HepG2 (cell line): ENCODE results near the gene TULP4. TPM values are rescaled to one million over a fixed set of nuclear protein-coding genes. Genes with fewer than 3 reads are reported as not detected.
A peak's percentile ranks its signal among the peaks of the same experiment; 100 is the strongest.

Experiments used
- ATAC-seq: fragments of 200-7000 bp; cut with Tn5 transposase; 3 replicates; pipeline ENCODE4 v1.9.1; 2020; ENCODE audit warnings: mild to moderate bottlenecking, moderate library complexity
- BruUV-seq: library from RNA; stranded (reverse); fragments of 400-500 nt; replicated peaks from 2 replicates; lab custom pipeline; 2021; lab: Mats Ljungman, UMichigan
- CTCF ChIA-PET: fragments of 300-600 bp; formaldehyde crosslinking; extraction: SDS; loops from one replicate; lab custom pipeline; 2021; ENCODE audit warnings: low total read pairs, inconsistent platforms, low intra/inter-chr PET ratio; lab: Yijun Ruan, JAX
- POLR2A ChIA-PET: fragments of 350-600 bp; sonication (Branson Sonifier 250); formaldehyde crosslinking; loops from one replicate; lab custom pipeline; 2020; ENCODE audit warnings: antibody characterized with exemption, inconsistent platforms; lab: Yijun Ruan, JAX
- DNase-seq: peaks from one replicate; pipeline ENCODE4 v3.0.0-alpha.2; 2015; ENCODE audit warnings: low spot score
- FAIRE-seq: peaks from 3 replicates; lab custom pipeline; 2011; peaks lifted over from hg19 to GRCh38; lab: Jason Lieb, UNC
- H2AFZ ChIP-seq: one replicate; pipeline ENCODE4 v1.6.1; 2011; ENCODE audit warnings: low read length, inconsistent platforms
- H3K27ac ChIP-seq: fragments of 300-600 bp; 3 replicates; pipeline ENCODE4 v1.8.0; 2011; ENCODE audit warnings: mixed run types, mild to moderate bottlenecking, mixed read lengths, low read length, inconsistent platforms; ENCODE audit not compliant: insufficient read depth; ENCODE audit errors: extremely low read length
- H3K27me3 ChIP-seq, 2 experiments: fragments of 200-600 bp in 1 of 2; 2 replicates in 1 of 2; 3 replicates in 1 of 2; pipeline versions ENCODE4 v1.6.0 to v1.8.0; 2011; ENCODE audit warnings: low read length in 2 of 2, mild to moderate bottlenecking in 2 of 2, moderate library complexity in 2 of 2, inconsistent platforms in 1 of 2; ENCODE audit not compliant: insufficient read depth in 2 of 2, control insufficient read depth in 1 of 2
- H3K36me3 ChIP-seq, 2 experiments: fragments of 200-600 bp in 1 of 2; replicated peaks in 1 of 2; 2 replicates in 1 of 2; 3 replicates in 1 of 2; pipeline versions ENCODE4 v1.5.1 to v1.8.0; 2011; ENCODE audit warnings: low read length in 2 of 2, inconsistent platforms in 1 of 2; ENCODE audit not compliant: insufficient read depth in 2 of 2, control insufficient read depth in 1 of 2
- H3K4me1 ChIP-seq: 2 replicates; pipeline ENCODE4 v1.5.1; 2012; ENCODE audit warnings: low read length, inconsistent platforms; ENCODE audit not compliant: insufficient read depth
- H3K4me2 ChIP-seq: 2 replicates; pipeline ENCODE4 v1.6.0; 2011; ENCODE audit warnings: low read depth, low read length, inconsistent platforms
- H3K4me3 ChIP-seq, 3 experiments: fragments of 200-600 bp in 1 of 3; sonication (generic), shearing (Covaris generic) in 1 of 3; replicated peaks in 1 of 3; 2 replicates each; pipeline ENCODE4 v1.5.1; 2011 to 2016; ENCODE audit warnings: low read length in 3 of 3, inconsistent platforms in 2 of 3, low read depth in 2 of 3, mild to moderate bottlenecking in 2 of 3, control low read depth in 1 of 3, mixed read lengths in 1 of 3; ENCODE audit not compliant: insufficient read depth in 1 of 3
- H3K79me2 ChIP-seq: one replicate; pipeline ENCODE4 v1.6.1; 2011; ENCODE audit warnings: low read length, inconsistent platforms; ENCODE audit not compliant: insufficient read depth
- H3K9ac ChIP-seq: 2 replicates; pipeline ENCODE4 v1.6.0; 2011; ENCODE audit warnings: mild to moderate bottlenecking, low read depth, low read length, inconsistent platforms; ENCODE audit not compliant: insufficient read depth
- H3K9me3 ChIP-seq: 2 replicates; pipeline ENCODE4 v1.5.1; 2012; ENCODE audit warnings: mild to moderate bottlenecking, low read length
- H4K20me1 ChIP-seq: 2 replicates; pipeline ENCODE4 v1.6.0; 2011; ENCODE audit warnings: inconsistent platforms, mild to moderate bottlenecking, low read length, moderate library complexity; ENCODE audit not compliant: insufficient read depth
- AHR ChIP-seq: IDR thresholded peaks from 2 replicates; pipeline ENCODE4 v1.6.1; 2018; ENCODE audit warnings: missing genetic modification reagents, missing compliant biosample characterization
- FOXA1 ChIP-seq, 2 experiments: fragments of 450-650 bp in 1 of 2; sonication (generic) in 1 of 2; formaldehyde crosslinking in 1 of 2; IDR thresholded peaks; 2 replicates each; pipeline versions ENCODE4 v1.4.0 to v1.6.1; 2016 to 2020; ENCODE audit warnings: missing genetic modification reagents in 1 of 2
- HNRNPH1 ChIP-seq: fragments of 200-400 bp; formaldehyde crosslinking; optimal IDR thresholded peaks from 2 replicates; pipeline ENCODE3; 2017; ENCODE audit warnings: mild to moderate bottlenecking, low read depth, low read length
- NKX3-1 ChIP-seq: sonication (generic); formaldehyde crosslinking; IDR thresholded peaks from 2 replicates; pipeline ENCODE4 v1.5.0; 2020; ENCODE audit warnings: missing genetic modification reagents
- NR3C1 ChIP-seq: sonication (generic); formaldehyde crosslinking; IDR thresholded peaks from 2 replicates; pipeline ENCODE4 v1.4.0; 2020; ENCODE audit warnings: missing genetic modification reagents
- PAX8 ChIP-seq: sonication (generic); formaldehyde crosslinking; IDR thresholded peaks from 2 replicates; pipeline ENCODE4 v1.8.0; 2022; ENCODE audit warnings: mild to moderate bottlenecking, missing genetic modification reagents, borderline replicate concordance
- SOX13 ChIP-seq, 3 experiments: fragments of 450-650 bp in 1 of 3; sonication (generic) in 1 of 3; formaldehyde crosslinking in 1 of 3; IDR thresholded peaks in 2 of 3; conservative IDR thresholded peaks in 1 of 3; 2 replicates each; pipeline versions ENCODE4 v1.5.0 to v1.6.1; 2016 to 2020; ENCODE audit warnings: antibody characterized with exemption in 1 of 3, mild to moderate bottlenecking in 1 of 3, missing compliant biosample characterization in 1 of 3, missing genetic modification reagents in 1 of 3, moderate library complexity in 1 of 3
- SOX6 ChIP-seq, 2 experiments: fragments of 450-650 bp in 1 of 2; sonication (generic) in 1 of 2; formaldehyde crosslinking in 1 of 2; IDR thresholded peaks; 2 replicates each; pipeline versions ENCODE4 v1.4.0 to v1.6.1; 2017 to 2020; ENCODE audit warnings: antibody characterized with exemption in 1 of 2, mild to moderate bottlenecking in 1 of 2, missing genetic modification reagents in 1 of 2
- TEAD3 ChIP-seq: optimal IDR thresholded peaks from 2 replicates; pipeline ENCODE3; 2016; ENCODE audit warnings: borderline replicate concordance
- ZNF121 ChIP-seq: sonication (generic); formaldehyde crosslinking; IDR thresholded peaks from 2 replicates; pipeline ENCODE4 v1.5.0; 2020; ENCODE audit warnings: mild to moderate bottlenecking, missing genetic modification reagents
- ZNF260 ChIP-seq: sonication (generic); formaldehyde crosslinking; IDR thresholded peaks from 2 replicates; pipeline ENCODE4 v1.4.0; 2020; ENCODE audit warnings: missing genetic modification reagents, low read depth, mild to moderate bottlenecking, borderline replicate concordance
- ZNF772 ChIP-seq: sonication (generic); formaldehyde crosslinking; IDR thresholded peaks from 2 replicates; pipeline ENCODE4 v1.5.0; 2020; ENCODE audit warnings: mild to moderate bottlenecking, missing genetic modification reagents
- ZSCAN30 ChIP-seq: sonication (generic); formaldehyde crosslinking; IDR thresholded peaks from 2 replicates; pipeline ENCODE4 v1.5.0; 2020; ENCODE audit warnings: mild to moderate bottlenecking, missing genetic modification reagents
- WGBS: methylation state at CpG from one replicate; pipeline ENCODE4 v1.1.6; 2017; ENCODE audit warnings: low lambda C conversion rate; 5-methylcytosine and 5-hydroxymethylcytosine counted together
- in situ Hi-C: cut with HindIII; loops from 2 replicates; pipeline ENCODE4 v1.10.0; 2017; ENCODE audit warnings: low pct_unique_long_range_greater_than_20kb; ENCODE audit not compliant: extremely low pct_ligation_motif_present
- intact Hi-C: fragments of 100-400 bp; cut with micrococcal nuclease; formaldehyde crosslinking; loops from one replicate; pipeline ENCODE4 v1.10.0; 2022; ENCODE audit not compliant: unreplicated experiment
- polyA plus RNA-seq, 8 experiments: library from polyadenylated mRNA; depleted of rRNA in 3 of 8; stranded (reverse) in 7 of 8; unstranded in 1 of 8; fragments of >200 nt; fragmentation: Illumina TruSeq in 4 of 8; extraction: Trizol in 4 of 8; gene quantifications; 2 replicates each; pipeline versions ENCODE4 v1.2.1 to v1.2.3, GENCODE V29; 2011 to 2016; ENCODE audit warnings: low read depth in 4 of 8, missing spikeins in 1 of 8, mixed read lengths in 1 of 8; ENCODE audit not compliant: insufficient read depth in 1 of 8
- total RNA-seq, 5 experiments: library from RNA; depleted of rRNA; stranded (reverse); fragments of >200 nt; fragmentation: Illumina TruSeq; extraction: Trizol; gene quantifications; 2 replicates each; pipeline ENCODE4 v1.2.3, GENCODE V29; 2016; ENCODE audit warnings: low read depth in 1 of 5
- TF ChIP-seq, protein P1 (sequence below): sonication (generic); formaldehyde crosslinking; IDR thresholded peaks from 2 replicates; pipeline ENCODE4 v1.4.0; 2020; ENCODE audit warnings: missing genetic modification reagents, borderline replicate concordance
- TF ChIP-seq, protein P2 (sequence below): sonication (generic); formaldehyde crosslinking; IDR thresholded peaks from 2 replicates; pipeline ENCODE4 v1.8.0; 2022; ENCODE audit warnings: mild to moderate bottlenecking, missing genetic modification reagents, moderate library complexity
- TF ChIP-seq, protein P3 (sequence below): sonication (generic); formaldehyde crosslinking; IDR thresholded peaks from 2 replicates; pipeline ENCODE4 v1.5.1; 2020; ENCODE audit warnings: mild to moderate bottlenecking, missing genetic modification reagents, moderate library complexity

Gene TULP4
- total and polyA plus RNA-seq, 2 of the 13 experiments (the other 11 are each of a cell fraction or from before 2014, with no cell fraction given) = 21.1 to 122 TPM

DNA sequence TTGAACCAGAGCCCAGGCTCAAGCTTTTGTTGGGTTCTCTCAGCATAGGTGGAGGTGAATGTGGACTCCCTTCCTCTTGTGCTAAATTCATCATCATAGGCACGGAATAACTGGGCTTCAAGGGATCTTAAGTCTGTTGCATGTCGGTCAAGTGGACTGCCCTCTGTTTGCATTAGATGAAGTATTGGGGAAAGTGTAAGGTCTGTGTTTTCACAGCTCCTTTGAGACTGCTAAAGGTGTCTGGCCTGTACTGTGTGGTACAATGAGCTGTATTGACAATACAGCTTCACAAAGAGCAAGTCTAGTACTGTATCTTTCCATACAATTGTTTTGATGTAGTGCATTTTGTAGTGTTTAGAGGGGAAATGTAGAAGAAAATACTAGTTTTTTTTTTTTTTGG lies 34.3 kb upstream of the TULP4 start:
- Histone ChIP-seq H3K9ac (no peak overlapping the region), H3K9me3 (no peaks in the 10 kb centered on the region), H4K20me1 (0 out of 2 replicates have a peak, but pooled peaks cover 5% of the 10 kb centered on the region), H3K4me2 (no peak overlapping the region), H3K4me1 (peaks cover 16% of the 10 kb centered on the region), H3K4me3 (no peak overlapping the region), H3K36me3 (peaks cover 0 to 11% of the 10 kb centered on the region in 2 experiments; a peak in 2 of 5 replicates), H3K27me3 (no peaks in the 10 kb centered on the region), H3K79me2 (peaks cover 76% of the 10 kb centered on the region), H3K27ac (no peak overlapping the region), H2AFZ (no peak overlapping the region)
- no TSS peak for BruUV-seq
- ChIA-PET CTCF (no interaction called here), POLR2A (no interaction called here)
- FAIRE-seq (peak; percentile 4), ATAC-seq (peak; percentile 72), DNase-seq (no peak)
- in situ Hi-C loops (no loop called here), intact Hi-C loops (no loop called here)
- WGBS = 47% methylated on average over 2 of the region's 2 CpGs
- TF ChIP-seq SOX13 (IDR thresholded peaks at IDR 0.05) = no peak
- TF ChIP-seq SOX13 (CRISPR knock-in tag; conservative IDR thresholded peaks at IDR 0.05 in 1 of 2, IDR thresholded peaks at IDR 0.05 in 1 of 2) = 0 out of 4 replicates have a peak, but pooled peaks of 1 of the 2 experiments have one; percentile 23
- no peak for TF ChIP-seq HNRNPH1
- TF ChIP-seq, protein P1, sequence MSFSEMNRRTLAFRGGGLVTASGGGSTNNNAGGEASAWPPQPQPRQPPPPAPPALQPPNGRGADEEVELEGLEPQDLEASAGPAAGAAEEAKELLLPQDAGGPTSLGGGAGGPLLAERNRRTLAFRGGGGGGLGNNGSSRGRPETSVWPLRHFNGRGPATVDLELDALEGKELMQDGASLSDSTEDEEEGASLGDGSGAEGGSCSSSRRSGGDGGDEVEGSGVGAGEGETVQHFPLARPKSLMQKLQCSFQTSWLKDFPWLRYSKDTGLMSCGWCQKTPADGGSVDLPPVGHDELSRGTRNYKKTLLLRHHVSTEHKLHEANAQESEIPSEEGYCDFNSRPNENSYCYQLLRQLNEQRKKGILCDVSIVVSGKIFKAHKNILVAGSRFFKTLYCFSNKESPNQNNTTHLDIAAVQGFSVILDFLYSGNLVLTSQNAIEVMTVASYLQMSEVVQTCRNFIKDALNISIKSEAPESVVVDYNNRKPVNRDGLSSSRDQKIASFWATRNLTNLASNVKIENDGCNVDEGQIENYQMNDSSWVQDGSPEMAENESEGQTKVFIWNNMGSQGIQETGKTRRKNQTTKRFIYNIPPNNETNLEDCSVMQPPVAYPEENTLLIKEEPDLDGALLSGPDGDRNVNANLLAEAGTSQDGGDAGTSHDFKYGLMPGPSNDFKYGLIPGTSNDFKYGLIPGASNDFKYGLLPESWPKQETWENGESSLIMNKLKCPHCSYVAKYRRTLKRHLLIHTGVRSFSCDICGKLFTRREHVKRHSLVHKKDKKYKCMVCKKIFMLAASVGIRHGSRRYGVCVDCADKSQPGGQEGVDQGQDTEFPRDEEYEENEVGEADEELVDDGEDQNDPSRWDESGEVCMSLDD = no peak
- TF ChIP-seq ZNF121 (CRISPR knock-in tag) = no peak
- no peak for TF ChIP-seq NKX3-1
- no peak for TF ChIP-seq FOXA1 (IDR thresholded peaks at IDR 0.05)
- peak; percentile 26; the same call in 1 of the 2 replicates for TF ChIP-seq FOXA1 (CRISPR knock-in tag; IDR thresholded peaks at IDR 0.05)
- no peak for TF ChIP-seq NR3C1 (CRISPR knock-in tag)
- no peak for TF ChIP-seq ZNF260 (CRISPR knock-in tag)
- TF ChIP-seq, protein P2, sequence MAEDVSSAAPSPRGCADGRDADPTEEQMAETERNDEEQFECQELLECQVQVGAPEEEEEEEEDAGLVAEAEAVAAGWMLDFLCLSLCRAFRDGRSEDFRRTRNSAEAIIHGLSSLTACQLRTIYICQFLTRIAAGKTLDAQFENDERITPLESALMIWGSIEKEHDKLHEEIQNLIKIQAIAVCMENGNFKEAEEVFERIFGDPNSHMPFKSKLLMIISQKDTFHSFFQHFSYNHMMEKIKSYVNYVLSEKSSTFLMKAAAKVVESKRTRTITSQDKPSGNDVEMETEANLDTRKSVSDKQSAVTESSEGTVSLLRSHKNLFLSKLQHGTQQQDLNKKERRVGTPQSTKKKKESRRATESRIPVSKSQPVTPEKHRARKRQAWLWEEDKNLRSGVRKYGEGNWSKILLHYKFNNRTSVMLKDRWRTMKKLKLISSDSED (CRISPR knock-in tag) = no peak
- no peak for TF ChIP-seq SOX6 (IDR thresholded peaks at IDR 0.05)
- 0 out of 2 replicates have a peak, but pooled peaks have one; percentile 17 for TF ChIP-seq SOX6 (CRISPR knock-in tag; IDR thresholded peaks at IDR 0.05)
- TF ChIP-seq, protein P3, sequence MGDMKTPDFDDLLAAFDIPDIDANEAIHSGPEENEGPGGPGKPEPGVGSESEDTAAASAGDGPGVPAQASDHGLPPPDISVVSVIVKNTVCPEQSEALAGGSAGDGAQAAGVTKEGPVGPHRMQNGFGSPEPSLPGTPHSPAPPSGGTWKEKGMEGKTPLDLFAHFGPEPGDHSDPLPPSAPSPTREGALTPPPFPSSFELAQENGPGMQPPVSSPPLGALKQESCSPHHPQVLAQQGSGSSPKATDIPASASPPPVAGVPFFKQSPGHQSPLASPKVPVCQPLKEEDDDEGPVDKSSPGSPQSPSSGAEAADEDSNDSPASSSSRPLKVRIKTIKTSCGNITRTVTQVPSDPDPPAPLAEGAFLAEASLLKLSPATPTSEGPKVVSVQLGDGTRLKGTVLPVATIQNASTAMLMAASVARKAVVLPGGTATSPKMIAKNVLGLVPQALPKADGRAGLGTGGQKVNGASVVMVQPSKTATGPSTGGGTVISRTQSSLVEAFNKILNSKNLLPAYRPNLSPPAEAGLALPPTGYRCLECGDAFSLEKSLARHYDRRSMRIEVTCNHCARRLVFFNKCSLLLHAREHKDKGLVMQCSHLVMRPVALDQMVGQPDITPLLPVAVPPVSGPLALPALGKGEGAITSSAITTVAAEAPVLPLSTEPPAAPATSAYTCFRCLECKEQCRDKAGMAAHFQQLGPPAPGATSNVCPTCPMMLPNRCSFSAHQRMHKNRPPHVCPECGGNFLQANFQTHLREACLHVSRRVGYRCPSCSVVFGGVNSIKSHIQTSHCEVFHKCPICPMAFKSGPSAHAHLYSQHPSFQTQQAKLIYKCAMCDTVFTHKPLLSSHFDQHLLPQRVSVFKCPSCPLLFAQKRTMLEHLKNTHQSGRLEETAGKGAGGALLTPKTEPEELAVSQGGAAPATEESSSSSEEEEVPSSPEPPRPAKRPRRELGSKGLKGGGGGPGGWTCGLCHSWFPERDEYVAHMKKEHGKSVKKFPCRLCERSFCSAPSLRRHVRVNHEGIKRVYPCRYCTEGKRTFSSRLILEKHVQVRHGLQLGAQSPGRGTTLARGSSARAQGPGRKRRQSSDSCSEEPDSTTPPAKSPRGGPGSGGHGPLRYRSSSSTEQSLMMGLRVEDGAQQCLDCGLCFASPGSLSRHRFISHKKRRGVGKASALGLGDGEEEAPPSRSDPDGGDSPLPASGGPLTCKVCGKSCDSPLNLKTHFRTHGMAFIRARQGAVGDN (CRISPR knock-in tag) = no peak
- peak; percentile 23 for TF ChIP-seq TEAD3 (CRISPR knock-in tag)
- TF ChIP-seq ZNF772 (CRISPR knock-in tag) = no peak
- TF ChIP-seq PAX8 (CRISPR knock-in tag) = no peak
- no peak for TF ChIP-seq ZSCAN30 (CRISPR knock-in tag)
- TF ChIP-seq AHR (CRISPR knock-in tag) = no peak
